ENCODE measurements around the gene EIF3B.
"Not testable (repeated sequence)": the region's sequence is repeated elsewhere in the genome, so short reads cannot be mapped to it uniquely, and the experiment has no call there.

EIF3B gene

DNA sequence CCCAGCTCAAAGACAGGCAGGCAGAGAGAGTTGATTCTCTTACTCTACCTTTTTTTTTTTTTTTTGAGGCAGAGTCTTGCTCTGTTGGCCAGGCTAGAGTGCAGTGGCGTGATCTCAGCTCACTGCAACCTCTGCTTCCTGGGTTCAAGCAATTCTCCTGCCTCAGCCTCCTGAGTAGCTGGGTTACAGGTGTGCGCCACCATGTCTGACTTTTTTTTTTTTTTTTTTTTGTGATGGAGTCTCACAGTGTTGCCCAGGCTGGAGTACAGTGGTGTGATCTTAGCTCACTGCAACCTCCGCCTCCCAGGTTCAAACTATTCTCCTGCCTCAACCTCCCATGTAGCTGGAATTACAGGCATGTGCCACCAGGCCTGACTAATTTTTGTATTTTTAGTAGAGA lies 62.6 kb downstream of the EIF3B start:
- H3K4me3 ChIP-seq (ENCODE audit: low read depth, low read length): not testable (repeated sequence)

DNA sequence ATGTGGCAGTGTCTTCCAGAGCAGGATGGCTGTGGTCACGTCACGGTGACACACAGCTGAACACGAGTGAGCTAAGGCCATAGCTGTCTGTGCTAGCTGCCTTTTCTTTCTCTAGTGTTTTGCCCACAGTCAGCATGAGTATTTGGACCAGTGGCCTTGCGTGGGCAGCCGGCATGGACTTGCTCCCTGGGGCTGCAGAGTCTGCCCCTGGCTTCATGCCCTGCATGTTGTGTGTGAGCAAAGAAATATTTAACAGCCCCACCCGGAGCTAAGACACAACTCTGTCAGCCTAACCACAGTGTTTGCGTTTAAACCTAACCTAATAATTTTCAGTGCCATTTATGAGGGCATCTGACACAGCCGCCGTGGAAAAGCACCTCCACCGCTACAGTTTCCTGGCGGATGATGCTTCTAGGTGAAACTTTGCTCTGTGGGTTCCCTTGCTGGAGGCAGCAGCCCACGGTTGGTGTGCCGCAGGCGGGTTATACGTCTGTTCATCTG lies 63.4 kb downstream of the EIF3B start:
- H3K4me3 ChIP-seq (ENCODE audit: low read depth, low read length): no peak overlapping the region
- no peak for DNase-seq (ENCODE audit: low read depth)

More for the DNA sequence above, 62.6 kb downstream of the EIF3B start:
- DNase-seq (ENCODE audit: low read depth): not testable (repeated sequence)

DNA sequence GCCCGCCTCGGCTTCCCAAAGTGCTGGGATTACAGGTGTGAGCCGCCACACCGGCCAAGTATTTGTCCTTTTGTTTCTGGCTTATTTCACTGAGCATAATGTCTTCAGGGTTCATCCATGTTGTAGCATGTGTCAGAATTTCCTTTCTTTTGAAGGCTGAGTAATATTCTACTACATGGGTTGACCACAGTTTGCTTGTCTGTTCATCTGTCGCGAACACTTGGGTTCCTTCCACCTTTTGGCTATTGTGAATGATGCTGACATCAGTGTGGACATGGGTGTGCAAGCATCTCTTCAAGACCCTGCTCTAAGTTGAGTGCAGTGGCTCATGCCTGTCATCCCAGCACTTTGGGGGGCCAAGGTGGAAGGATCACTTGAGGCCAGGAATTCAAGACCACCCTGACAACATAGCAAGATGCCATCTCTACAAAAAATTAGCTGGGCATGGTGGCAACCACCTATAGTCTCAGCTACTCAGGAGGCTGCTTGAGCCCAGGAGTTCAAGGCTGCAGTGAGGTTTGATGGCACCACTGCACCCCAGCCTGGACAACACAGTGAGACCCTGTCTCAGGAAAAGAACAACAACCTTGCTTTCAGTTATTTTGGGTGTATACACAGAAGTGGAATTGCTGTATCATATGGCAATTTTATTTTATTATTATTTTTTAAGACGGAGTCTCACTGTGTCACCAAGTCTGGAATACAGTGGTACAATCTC lies 65.7 kb downstream of the EIF3B start:
- H3K4me3 ChIP-seq (ENCODE audit: low read depth, low read length): no peak overlapping the region
- DNase-seq (ENCODE audit: low read depth): no peak

DNA sequence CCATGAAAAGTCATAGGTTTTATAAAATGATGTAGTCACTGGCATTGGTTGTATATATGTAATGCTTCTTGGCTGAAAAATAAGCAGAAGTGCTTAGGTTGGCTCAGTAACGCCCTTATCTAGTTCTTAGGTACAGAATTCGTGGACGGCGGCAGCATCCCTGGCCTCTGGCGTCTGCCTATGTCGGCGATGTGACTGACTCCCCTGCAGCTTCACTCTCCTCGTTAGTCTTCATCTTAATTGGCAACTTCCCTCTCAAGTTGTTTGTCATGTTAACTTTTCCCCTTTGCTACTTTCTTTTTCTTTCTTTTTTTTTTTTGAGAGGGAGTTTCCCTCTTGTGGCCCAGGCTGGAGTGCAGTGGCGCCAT lies 67.3 kb downstream of the EIF3B start:
- no peak overlapping the region for H3K4me3 ChIP-seq (ENCODE audit: low read depth, low read length)
- no peak for DNase-seq (ENCODE audit: low read depth)

DNA sequence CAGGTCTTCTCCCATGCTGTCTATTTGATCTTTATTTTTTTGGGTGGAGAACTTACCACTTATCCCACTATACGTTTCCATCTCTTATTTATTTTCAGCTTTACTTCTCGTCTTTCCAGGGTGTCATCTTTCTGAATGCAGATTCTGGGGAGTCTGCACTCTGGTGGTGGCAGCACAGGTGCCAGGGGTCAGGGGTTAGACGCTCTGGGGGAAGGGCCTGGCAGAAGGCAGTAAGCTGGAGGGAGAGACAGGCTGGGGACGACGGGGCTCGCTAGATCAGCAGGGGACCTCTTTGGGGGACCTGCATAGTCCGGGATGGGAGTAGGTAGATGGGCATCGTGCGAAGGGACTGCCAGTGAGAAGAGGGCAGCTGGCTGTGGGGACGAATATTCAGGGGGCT lies 71.1 kb downstream of the EIF3B start:
- DNase-seq (ENCODE audit: low read depth): no peak
- no peak overlapping the region for H3K4me3 ChIP-seq (ENCODE audit: low read depth, low read length)
